Measurements from ENCODE around the gene SPNS2. TPM values are rescaled to one million over a fixed set of nuclear protein-coding genes. Genes with fewer than 3 reads are reported as not detected.

Gene SPNS2
- total RNA-seq, 4 donors from 2014 or later, result 10.4 to 17.4 (median 16.4) TPM

DNA sequence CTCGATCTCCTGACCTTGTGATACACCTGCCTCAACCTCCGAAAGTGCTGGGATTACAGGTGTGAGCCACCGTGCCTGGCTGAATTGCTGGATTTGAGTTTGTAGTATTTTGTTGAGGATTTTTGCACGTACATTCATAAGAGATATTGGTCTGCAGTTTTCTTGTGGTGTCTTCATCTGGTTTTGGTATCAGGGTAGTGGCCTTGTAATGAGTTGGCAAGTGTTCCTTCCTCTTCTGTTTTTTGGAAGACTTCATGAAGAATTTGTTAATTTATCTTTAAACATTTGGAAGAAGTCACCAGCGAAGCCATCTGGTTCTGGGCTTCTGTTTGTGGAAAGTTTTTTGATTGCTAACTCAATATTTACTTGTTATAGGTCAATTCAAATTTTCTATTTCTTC, 38.0 kb upstream of the SPNS2 start:
- Histone ChIP-seq H3K4me3 (no peak overlapping the region), H3K27me3 (no peaks in the 10 kb centered on the region), H3K9me3 (peaks cover 0 to 21% (median 0%) of the 10 kb centered on the region in 3 donors), H3K27ac (no peak overlapping the region), H3K36me3 (no peaks in the 10 kb centered on the region), H3K4me1 (no peaks in the 10 kb centered on the region)
- TF ChIP-seq EP300 (IDR thresholded peaks at IDR 0.05) (no peak), POLR2A (IDR thresholded peaks at IDR 0.05) (no peak), POLR2AphosphoS5 (IDR thresholded peaks at IDR 0.05) (no peak)
- TF ChIP-seq, protein P1, sequence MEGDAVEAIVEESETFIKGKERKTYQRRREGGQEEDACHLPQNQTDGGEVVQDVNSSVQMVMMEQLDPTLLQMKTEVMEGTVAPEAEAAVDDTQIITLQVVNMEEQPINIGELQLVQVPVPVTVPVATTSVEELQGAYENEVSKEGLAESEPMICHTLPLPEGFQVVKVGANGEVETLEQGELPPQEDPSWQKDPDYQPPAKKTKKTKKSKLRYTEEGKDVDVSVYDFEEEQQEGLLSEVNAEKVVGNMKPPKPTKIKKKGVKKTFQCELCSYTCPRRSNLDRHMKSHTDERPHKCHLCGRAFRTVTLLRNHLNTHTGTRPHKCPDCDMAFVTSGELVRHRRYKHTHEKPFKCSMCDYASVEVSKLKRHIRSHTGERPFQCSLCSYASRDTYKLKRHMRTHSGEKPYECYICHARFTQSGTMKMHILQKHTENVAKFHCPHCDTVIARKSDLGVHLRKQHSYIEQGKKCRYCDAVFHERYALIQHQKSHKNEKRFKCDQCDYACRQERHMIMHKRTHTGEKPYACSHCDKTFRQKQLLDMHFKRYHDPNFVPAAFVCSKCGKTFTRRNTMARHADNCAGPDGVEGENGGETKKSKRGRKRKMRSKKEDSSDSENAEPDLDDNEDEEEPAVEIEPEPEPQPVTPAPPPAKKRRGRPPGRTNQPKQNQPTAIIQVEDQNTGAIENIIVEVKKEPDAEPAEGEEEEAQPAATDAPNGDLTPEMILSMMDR (IDR thresholded peaks at IDR 0.05), result no peak
- WGBS, 2 donors (ENCODE audit: low coverage in 1 of 2), result 76 to 77% methylated on average over 3 to 4 of the region's 5 CpGs
- no peak for ATAC-seq

GRCh38 chr17:4463818-4464476, 34.7 kb upstream of the SPNS2 start:
- Histone ChIP-seq H3K27ac (no peak overlapping the region), H3K4me1 (no peaks in the 10 kb centered on the region), H3K9me3 (peaks cover 0 to 21% (median 0%) of the 10 kb centered on the region in 3 donors), H3K4me3 (no peak overlapping the region), H3K36me3 (no peaks in the 10 kb centered on the region), H3K27me3 (no peaks in the 10 kb centered on the region)
- WGBS, 2 donors (ENCODE audit: low coverage in 1 of 2), result 60 to 71% methylated on average over 1 to 5 of the region's 10 CpGs
- no peak for ATAC-seq
- TF ChIP-seq POLR2A (IDR thresholded peaks at IDR 0.05) (no peak), POLR2AphosphoS5 (IDR thresholded peaks at IDR 0.05) (no peak), EP300 (IDR thresholded peaks at IDR 0.05) (no peak)
- TF ChIP-seq, protein P1 (IDR thresholded peaks at IDR 0.05), result no peak

- no peak for ATAC-seq
- Histone ChIP-seq H3K27ac (no peak overlapping the region), H3K9me3 (peaks cover 0 to 6% (median 0%) of the 10 kb centered on the region in 3 donors), H3K4me1 (no peaks in the 10 kb centered on the region), H3K4me3 (no peak overlapping the region), H3K27me3 (no peaks in the 10 kb centered on the region), H3K36me3 (no peaks in the 10 kb centered on the region)
- 100% methylated on average over 2 to 3 of the region's 8 CpGs for WGBS, 2 donors (ENCODE audit: low coverage in 1 of 2)
- TF ChIP-seq POLR2AphosphoS5 (IDR thresholded peaks at IDR 0.05), result no peak
These were observed 32.9 kb upstream of the SPNS2 start for GRCh38 chr17:4465786-4466185.

GRCh38 chr17:4467287-4467686, 31.4 kb upstream of the SPNS2 start:
- 71 to 74% methylated on average over 5 to 7 of the region's 7 CpGs for WGBS, 2 donors (ENCODE audit: low coverage in 1 of 2)
- Histone ChIP-seq H3K36me3 (no peaks in the 10 kb centered on the region), H3K27ac (no peak overlapping the region), H3K27me3 (no peaks in the 10 kb centered on the region), H3K4me1 (no peaks in the 10 kb centered on the region), H3K4me3 (no peak overlapping the region), H3K9me3 (no peaks in the 10 kb centered on the region)
- ATAC-seq, result no peak
- TF ChIP-seq POLR2A (IDR thresholded peaks at IDR 0.05), result no peak
- TF ChIP-seq, protein P1 (IDR thresholded peaks at IDR 0.05), result no peak
- no peak for TF ChIP-seq POLR2AphosphoS5 (IDR thresholded peaks at IDR 0.05)
- no peak for TF ChIP-seq EP300 (IDR thresholded peaks at IDR 0.05)

GRCh38 chr17:4469552-4469951, 29.1 kb upstream of the SPNS2 start:
- Histone ChIP-seq H3K27me3 (peaks cover 3% of the 10 kb centered on the region), H3K9me3 (no peaks in the 10 kb centered on the region), H3K4me3 (no peak overlapping the region), H3K4me1 (no peaks in the 10 kb centered on the region), H3K36me3 (no peaks in the 10 kb centered on the region), H3K27ac (no peak overlapping the region)
- ATAC-seq, result no peak
- TF ChIP-seq POLR2A (IDR thresholded peaks at IDR 0.05) (no peak), EP300 (IDR thresholded peaks at IDR 0.05) (no peak), POLR2AphosphoS5 (IDR thresholded peaks at IDR 0.05) (no peak)
- TF ChIP-seq, protein P1 (IDR thresholded peaks at IDR 0.05), result no peak
- 78 to 92% methylated on average over 9 to 12 of the region's 12 CpGs for WGBS, 2 donors (ENCODE audit: low coverage in 1 of 2)
